ENCODE measurements around the gene RCL1.
"Not testable (repeated sequence)": the region's sequence is repeated elsewhere in the genome, so short reads cannot be mapped to it uniquely, and the experiment has no call there.

RCL1 gene

GRCh38 chr9:4783191-4783590, 9.6 kb upstream of the RCL1 start:
- DNase-seq (ENCODE audit: low spot score), result not testable (repeated sequence)

DNA sequence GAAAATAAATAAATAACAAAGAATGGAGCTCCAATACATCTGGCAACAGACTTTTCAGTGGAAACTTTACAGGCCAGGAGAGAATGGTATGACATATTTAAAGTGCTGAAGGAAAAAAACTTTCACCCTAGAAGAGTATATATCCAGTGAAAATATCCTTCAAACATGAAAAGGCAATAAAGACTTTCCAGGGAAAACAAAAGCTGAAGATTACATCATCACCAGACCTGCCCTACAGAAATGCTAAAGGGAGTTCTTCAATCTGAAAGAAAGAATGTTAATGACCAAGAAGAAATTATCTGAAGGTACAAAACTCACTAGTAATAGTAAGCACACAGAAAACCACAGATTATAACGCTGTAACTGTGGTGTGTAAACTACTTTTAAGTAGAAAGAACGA, 8.3 kb upstream of the RCL1 start:
- no peak for DNase-seq (ENCODE audit: low spot score)

DNA sequence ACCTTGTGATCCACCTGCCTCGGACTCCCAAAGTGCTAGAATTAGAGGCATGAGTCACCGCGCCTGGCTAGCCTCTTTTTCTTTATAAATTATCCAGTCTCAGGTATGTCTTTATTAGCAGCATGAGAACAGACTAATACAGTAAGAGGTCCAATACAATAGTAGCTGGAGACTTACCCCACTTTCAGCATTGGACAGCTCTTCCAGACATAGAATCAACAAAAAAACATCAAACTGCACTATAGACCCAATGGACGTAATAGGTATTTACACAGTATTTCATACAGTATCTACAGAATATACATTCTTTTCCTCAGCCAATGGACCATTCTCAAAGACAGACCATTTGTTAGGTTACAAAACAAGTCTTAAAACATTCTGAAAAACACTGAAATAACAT, 6.1 kb upstream of the RCL1 start:
- no peak for DNase-seq (ENCODE audit: low spot score)

DNA sequence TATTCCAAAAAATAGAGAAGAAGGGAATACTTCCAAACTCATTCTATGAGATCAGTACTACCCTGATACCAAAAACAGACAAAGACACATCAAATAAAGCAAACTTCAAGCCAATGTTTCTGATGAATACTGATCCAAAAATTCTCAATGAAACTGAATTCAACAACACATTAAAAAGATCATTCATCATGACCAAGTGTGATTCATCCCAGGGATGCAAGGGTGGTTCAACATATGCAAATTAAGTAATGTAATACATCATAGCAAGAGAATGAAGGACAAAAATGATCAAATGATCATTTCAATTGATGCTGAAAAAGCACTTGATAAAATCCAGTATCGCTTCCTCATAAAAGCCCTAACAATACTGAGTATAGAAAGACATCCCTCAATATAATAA, 4.9 kb upstream of the RCL1 start:
- no peak for DNase-seq (ENCODE audit: low spot score)

DNA sequence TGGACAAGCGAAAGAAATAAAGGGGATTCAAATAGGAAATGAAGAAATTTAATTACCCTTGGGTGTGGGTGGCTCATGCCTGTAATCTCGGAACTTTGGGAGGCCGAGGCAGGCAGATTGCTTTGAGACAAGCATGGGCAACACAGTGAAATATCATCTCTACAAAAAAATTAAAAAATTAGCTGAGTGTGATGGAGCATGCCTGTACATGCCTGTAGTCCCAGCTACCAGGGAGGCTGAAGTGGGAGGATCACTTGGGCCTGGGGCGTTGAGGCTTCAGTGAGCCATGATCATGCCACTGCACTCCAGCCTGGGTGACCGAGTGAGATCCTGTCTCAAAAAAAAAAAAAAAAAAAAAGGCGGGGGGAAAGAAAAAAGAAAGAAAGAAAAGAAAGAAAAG, 4.0 kb upstream of the RCL1 start:
- no peak for DNase-seq (ENCODE audit: low spot score)

DNA sequence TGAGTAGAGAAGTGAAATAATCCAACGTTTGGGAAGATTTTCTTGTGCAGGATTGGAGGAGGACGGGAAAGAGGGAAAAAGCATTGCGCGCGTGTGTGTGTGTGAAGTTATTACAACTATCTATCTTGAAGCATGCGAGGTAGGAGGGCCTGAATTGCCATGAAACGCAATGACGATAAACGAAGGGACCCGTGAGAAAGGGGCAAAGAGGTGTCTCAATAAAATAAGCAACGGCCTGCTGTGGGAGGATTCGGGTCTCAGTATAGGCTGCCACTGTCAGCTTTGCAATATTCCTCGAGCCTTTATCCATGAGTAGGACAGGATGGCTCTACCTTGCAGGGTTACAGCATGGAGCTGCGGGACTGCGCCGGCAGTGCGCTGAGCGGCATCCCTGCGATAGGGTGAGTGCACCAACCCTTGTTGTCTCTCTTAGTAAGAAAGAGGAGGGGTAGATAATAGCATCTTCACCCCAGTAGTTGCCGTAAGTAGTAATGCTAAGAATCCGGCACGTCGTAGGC, 631 bp upstream of the RCL1 start:
- DNase-seq (ENCODE audit: low spot score), result no peak

DNA sequence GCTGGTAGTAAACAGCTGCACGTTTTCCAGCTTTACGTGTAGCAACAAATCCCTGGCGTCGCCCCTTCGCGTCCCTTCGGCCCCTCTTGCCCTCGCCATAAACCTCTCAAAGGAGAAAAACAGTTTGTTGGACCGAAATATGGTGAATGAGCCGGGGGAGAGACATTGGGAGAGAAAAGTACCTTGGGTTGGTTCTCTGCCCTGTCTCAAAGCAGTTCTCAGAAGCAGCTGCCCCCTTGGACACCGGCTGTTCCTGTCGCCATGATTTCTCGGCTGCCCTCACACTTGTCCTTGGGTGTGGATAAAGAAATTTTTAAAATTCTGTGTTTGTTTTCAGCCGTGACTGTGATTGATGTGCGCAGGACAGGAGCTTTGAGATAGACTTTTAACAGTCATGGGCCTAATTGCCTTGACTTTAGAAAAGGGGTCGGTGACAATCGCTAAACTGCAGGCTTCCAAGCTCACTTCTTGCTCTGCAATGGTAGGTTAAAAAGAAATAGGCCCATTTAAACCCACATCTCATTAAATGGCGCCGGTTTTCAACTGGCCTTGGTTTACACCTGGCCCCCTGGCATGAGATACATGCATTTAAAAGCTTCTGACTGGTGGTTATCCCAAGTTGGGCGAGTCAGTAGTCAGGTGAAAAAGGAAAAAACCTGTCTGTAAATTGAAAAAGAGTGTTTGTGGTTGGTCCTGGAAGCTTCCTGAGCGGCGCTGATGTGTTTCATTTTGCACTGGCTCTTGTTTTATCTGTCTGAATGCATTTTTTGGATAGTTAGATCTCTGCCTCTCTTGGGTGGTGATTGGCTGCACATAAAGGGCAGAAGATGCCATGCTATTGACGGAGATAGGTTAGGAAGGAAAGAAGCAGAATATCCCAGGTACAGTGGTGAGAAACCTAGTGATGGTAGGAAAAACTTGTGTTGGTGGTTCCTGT, 983 bp downstream of the RCL1 start:
- DNase-seq (ENCODE audit: low spot score), result no peak

DNA sequence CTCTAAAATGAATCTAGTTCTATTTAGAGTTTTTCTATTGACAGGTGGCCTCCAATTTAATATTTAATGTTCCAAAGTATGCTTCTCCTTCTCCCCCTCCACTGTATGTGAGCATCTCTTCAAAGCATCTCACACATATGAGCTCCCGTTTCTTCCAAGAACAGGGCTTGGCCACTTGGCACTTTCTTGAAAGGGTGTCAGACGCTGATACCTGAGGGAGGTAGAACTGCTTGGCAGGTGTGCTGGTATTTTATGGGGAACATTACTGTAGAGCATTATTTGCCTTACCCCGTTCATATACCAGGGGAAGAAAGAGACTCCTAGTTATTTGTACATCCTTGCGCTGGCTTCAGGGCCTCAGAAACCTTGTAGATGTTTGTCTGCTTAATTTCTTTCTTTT, 1.9 kb downstream of the RCL1 start:
- DNase-seq (ENCODE audit: low spot score), result no peak

GRCh38 chr9:4795108-4795507, 2.4 kb downstream of the RCL1 start:
- DNase-seq (ENCODE audit: low spot score), result not testable (repeated sequence)

DNA sequence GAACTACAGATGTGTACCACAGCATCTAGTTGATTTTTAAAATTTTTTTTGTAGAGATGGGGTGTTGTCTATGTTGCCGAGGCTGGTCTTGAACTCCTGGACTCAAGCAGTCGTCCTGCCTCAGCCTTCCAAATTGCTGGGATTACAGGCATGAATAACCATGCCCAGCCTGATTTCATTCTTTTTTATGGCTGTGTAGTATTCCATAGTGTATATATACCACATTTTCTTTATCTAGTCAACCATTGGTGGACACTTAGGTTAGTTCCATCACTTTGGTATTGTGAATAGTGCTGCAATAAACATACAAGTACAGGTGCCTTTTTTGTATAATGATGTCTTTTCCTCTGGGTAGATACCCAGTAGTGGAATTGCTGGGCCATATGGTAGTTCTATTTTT, 3.8 kb downstream of the RCL1 start:
- DNase-seq (ENCODE audit: low spot score), result no peak

- DNase-seq (ENCODE audit: low spot score), result peak; percentile 46
These were observed 4.5 kb downstream of the RCL1 start for GRCh38 chr9:4796988-4797853.

DNA sequence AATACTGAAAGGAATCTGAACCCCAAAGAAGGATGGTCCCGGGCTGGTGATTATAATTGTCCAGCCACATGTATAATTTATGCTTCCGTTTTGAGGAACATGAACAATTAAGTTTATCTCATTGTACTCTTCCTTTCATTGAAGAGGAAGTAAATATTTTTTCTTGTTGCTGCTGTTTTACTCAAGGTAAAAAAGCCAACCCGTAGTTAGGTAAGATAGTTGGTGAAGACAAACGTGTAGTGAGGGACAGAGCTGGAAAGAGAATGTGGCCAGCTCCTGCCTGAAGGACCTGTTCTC, 5.1 kb downstream of the RCL1 start:
- DNase-seq (ENCODE audit: low spot score), result no peak

GRCh38 chr9:4798281-4799032, 5.7 kb downstream of the RCL1 start:
- DNase-seq (ENCODE audit: low spot score), result no peak

GRCh38 chr9:4799033-4799430, 6.3 kb downstream of the RCL1 start:
- no peak for DNase-seq (ENCODE audit: low spot score)

- no peak for DNase-seq (ENCODE audit: low spot score)
These were observed 7.0 kb downstream of the RCL1 start for GRCh38 chr9:4799775-4800174.

DNA sequence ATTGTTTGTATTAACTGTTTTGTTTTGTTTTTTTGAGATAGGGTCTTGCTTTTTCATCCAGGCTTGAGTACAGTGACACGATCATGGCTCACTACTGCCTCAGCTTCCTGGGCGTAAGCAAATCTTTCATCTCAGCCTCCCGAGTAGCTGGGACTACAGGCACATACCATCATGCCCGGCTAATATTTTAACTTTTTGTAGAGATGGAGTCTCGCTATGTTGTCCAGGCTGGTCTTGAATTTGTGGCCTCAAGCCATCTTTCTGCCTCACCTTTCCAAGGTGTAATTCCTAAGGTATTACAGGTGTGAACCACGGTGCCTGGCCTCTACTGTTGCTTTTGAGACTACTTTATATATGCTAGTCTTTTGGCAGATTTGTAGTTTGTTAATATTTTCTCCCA, 8.4 kb downstream of the RCL1 start:
- no peak for DNase-seq (ENCODE audit: low spot score)

- DNase-seq (ENCODE audit: low spot score), result no peak
These were observed 11.2 kb downstream of the RCL1 start for GRCh38 chr9:4803670-4804530.

GRCh38 chr9:4804531-4805016, 11.8 kb downstream of the RCL1 start:
- no peak for DNase-seq (ENCODE audit: low spot score)

- no peak for DNase-seq (ENCODE audit: low spot score)
These were observed 12.6 kb downstream of the RCL1 start for GRCh38 chr9:4805191-4805918.

GRCh38 chr9:4810565-4810964, 17.8 kb downstream of the RCL1 start:
- no peak for DNase-seq (ENCODE audit: low spot score)

DNA sequence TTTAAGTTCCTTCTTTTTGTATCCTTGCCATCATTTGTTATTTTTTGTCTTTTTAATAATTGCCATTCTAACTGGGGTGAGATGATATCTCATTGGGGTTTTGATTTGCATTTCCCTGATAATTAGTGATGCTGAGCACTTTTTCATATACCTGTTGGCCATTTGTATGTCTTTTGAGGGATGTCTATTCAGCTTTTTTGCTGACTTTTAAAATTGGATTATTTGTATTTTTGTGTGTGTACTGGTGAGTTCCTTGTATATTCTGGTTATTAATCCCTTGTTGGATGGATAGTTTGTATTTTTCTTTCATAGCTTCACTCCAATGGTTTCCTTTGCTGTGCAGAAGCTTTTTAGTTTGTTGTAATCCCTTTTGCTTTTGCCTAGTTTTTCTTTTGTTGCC, 19.1 kb downstream of the RCL1 start:
- DNase-seq (ENCODE audit: low spot score), result no peak

Measured in HuH-7 (cell line).